Measurements from ENCODE around the gene TTC21B.

The TTC21B gene

DNA sequence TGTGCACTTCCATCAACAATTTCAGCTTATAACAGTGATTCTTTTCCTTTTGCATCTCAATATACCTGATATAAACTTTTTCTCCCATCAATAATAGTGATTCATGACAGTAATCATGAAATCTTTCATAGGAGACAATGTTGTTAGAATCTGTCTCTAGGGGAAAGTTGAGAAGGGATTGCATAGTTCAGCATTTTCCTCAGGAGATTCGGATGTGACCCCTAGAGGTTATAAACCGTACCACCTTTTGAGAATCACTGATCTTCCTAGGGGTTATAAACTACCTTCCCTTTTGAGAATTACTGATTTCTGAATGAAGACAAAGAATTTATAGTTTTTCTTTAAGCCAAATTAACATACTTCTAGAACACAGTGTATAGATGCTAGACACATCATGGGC lies 106.6 kb downstream of the TTC21B start:
- ChIA-PET POLR2A (interaction anchor here (1.6 kb wide), 1 partner anchor 12 kb away, joined by 3 read pairs; no protein-coding TSS in a partner anchor), CTCF (interaction anchor here (0.8 kb wide), 1 partner anchor 608 kb away, joined by 3 read pairs; the partner anchor contains the start of gene SCN2A)
- TF ChIP-seq ARNT (IDR thresholded peaks at IDR 0.05) (no peak), ZNF384 (IDR thresholded peaks at IDR 0.05) (no peak), FOXA1 (IDR thresholded peaks at IDR 0.05) (no peak), FOXM1 (IDR thresholded peaks at IDR 0.05; ENCODE audit: borderline replicate concordance) (no peak), ELF4 (IDR thresholded peaks at IDR 0.05) (no peak), CTBP1 (IDR thresholded peaks at IDR 0.05; ENCODE audit: borderline replicate concordance) (no peak), SP1 (IDR thresholded peaks at IDR 0.05) (no peak), BHLHE40 (IDR thresholded peaks at IDR 0.05; ENCODE audit: borderline replicate concordance) (no peak), FOXK2 (IDR thresholded peaks at IDR 0.05) (no peak), SUZ12 (IDR thresholded peaks at IDR 0.05) (no peak)
- DNase-seq (ENCODE audit: extremely low spot score) = peak; percentile 13

DNA sequence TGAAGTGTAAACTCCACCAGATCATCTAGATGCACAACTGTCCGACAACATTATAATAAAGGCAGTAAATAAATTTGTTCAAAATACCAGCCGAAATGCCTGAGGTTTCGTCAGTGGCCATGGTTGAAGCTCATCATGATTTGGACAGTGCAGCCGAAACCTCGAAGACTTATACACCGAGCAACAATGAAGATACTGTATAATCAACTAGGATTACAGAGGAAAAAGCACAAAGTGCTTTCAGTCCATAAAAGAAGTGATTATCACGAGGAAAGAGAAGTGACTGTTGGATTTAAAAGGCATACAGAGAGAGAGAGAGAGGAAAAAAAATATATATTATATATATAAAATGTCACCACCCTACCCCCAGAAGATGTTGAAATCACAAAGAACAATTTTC lies 107.5 kb downstream of the TTC21B start:
- no peak for TF ChIP-seq PKNOX1 (IDR thresholded peaks at IDR 0.05)
- no peak for TF ChIP-seq LEF1 (IDR thresholded peaks at IDR 0.05; ENCODE audit: borderline replicate concordance)
- TF ChIP-seq ARNT (IDR thresholded peaks at IDR 0.05) = no peak
- no peak for TF ChIP-seq ELF4 (IDR thresholded peaks at IDR 0.05)
- no peak for TF ChIP-seq FOXK2 (IDR thresholded peaks at IDR 0.05)
- TF ChIP-seq FOXM1 (IDR thresholded peaks at IDR 0.05; ENCODE audit: borderline replicate concordance) = no peak
- no peak for TF ChIP-seq TARDBP (IDR thresholded peaks at IDR 0.05)
- TF ChIP-seq SUZ12 (IDR thresholded peaks at IDR 0.05) = no peak
- no peak for TF ChIP-seq L3MBTL2 (conservative IDR thresholded peaks at IDR 0.05)
- TF ChIP-seq SP1 (IDR thresholded peaks at IDR 0.05) = no peak
- ChIA-PET POLR2A (no interaction called here), CTCF (interaction anchor here (0.8 kb wide), 1 partner anchor 607 kb away, joined by 3 read pairs; the partner anchor contains the start of gene SCN2A)
- no peak for DNase-seq (ENCODE audit: extremely low spot score)

GRCh38 chr2:165844216-165844615 lies 109.4 kb downstream of the TTC21B start:
- no peak for DNase-seq (ENCODE audit: extremely low spot score)
- TF ChIP-seq ELF4 (IDR thresholded peaks at IDR 0.05) (no peak), FOXK2 (IDR thresholded peaks at IDR 0.05) (no peak), LEF1 (IDR thresholded peaks at IDR 0.05; ENCODE audit: borderline replicate concordance) (no peak), HDGF (IDR thresholded peaks at IDR 0.05; ENCODE audit: borderline replicate concordance) (no peak), BHLHE40 (IDR thresholded peaks at IDR 0.05; ENCODE audit: borderline replicate concordance) (no peak), PKNOX1 (IDR thresholded peaks at IDR 0.05) (no peak), TARDBP (IDR thresholded peaks at IDR 0.05) (no peak), ZNF384 (IDR thresholded peaks at IDR 0.05) (no peak), NFRKB (IDR thresholded peaks at IDR 0.05) (no peak), L3MBTL2 (conservative IDR thresholded peaks at IDR 0.05) (no peak), FOXA1 (IDR thresholded peaks at IDR 0.05) (no peak), CTBP1 (IDR thresholded peaks at IDR 0.05; ENCODE audit: borderline replicate concordance) (no peak)
- ChIA-PET POLR2A (no interaction called here), CTCF (interaction anchor here (0.6 kb wide), 1 partner anchor 281 kb away, joined by 3 read pairs; no protein-coding TSS in a partner anchor)

GRCh38 chr2:165843351-165843750 lies 110.2 kb downstream of the TTC21B start:
- ChIA-PET POLR2A (no interaction called here), CTCF (interaction anchor here (0.6 kb wide), 1 partner anchor 280 kb away, joined by 3 read pairs; no protein-coding TSS in a partner anchor)
- TF ChIP-seq ZNF384 (IDR thresholded peaks at IDR 0.05) (no peak), SP1 (IDR thresholded peaks at IDR 0.05) (no peak), BHLHE40 (IDR thresholded peaks at IDR 0.05; ENCODE audit: borderline replicate concordance) (no peak), FOXM1 (IDR thresholded peaks at IDR 0.05; ENCODE audit: borderline replicate concordance) (no peak), L3MBTL2 (conservative IDR thresholded peaks at IDR 0.05) (no peak), PKNOX1 (IDR thresholded peaks at IDR 0.05) (no peak), SUZ12 (IDR thresholded peaks at IDR 0.05) (no peak), NFRKB (IDR thresholded peaks at IDR 0.05) (no peak), FOXK2 (IDR thresholded peaks at IDR 0.05) (no peak), HDGF (IDR thresholded peaks at IDR 0.05; ENCODE audit: borderline replicate concordance) (no peak), ELF4 (IDR thresholded peaks at IDR 0.05) (no peak), FOXA1 (IDR thresholded peaks at IDR 0.05) (no peak), ARNT (IDR thresholded peaks at IDR 0.05) (no peak), TARDBP (IDR thresholded peaks at IDR 0.05) (no peak), CTBP1 (IDR thresholded peaks at IDR 0.05; ENCODE audit: borderline replicate concordance) (no peak), LEF1 (IDR thresholded peaks at IDR 0.05; ENCODE audit: borderline replicate concordance) (no peak)
- DNase-seq (ENCODE audit: extremely low spot score) = no peak

DNA sequence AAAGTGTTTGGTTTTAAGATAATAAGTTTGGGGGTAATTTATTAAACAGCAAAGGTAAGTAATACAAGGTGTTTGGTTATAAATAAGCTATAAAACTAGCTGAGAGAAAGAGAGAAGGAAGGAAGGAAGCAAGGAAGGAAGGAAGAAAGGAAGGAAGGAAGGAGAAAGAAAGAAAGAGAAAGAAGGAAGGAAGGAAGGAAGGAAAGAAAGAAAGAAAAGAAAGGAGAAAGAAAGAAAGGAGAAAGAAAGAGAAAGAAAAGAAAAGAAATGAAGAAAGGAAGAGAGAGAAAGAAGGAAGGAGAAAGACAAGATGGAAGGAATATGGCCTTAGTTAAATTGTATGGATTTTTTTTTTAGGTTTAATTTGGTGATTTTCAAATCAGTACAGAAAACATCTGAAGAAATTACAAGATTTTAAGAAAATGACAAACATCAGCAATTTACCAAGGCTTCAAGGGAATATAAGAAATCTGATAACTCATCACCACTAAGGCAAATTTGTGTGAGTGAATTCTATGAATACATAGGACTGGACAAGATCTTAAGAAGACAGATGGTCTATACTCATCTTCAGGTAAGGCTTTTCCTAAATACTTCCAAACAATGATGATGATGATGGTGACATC lies 113.1 kb downstream of the TTC21B start:
- no peak for DNase-seq (ENCODE audit: extremely low spot score)
- ChIA-PET POLR2A (interaction anchor here (0.7 kb wide), 1 partner anchor 222 kb away, joined by 5 read pairs; no protein-coding TSS in a partner anchor), CTCF (no interaction called here)
- TF ChIP-seq BHLHE40 (IDR thresholded peaks at IDR 0.05; ENCODE audit: borderline replicate concordance) (no peak), LEF1 (IDR thresholded peaks at IDR 0.05; ENCODE audit: borderline replicate concordance) (no peak), CTBP1 (IDR thresholded peaks at IDR 0.05; ENCODE audit: borderline replicate concordance) (no peak), SP1 (IDR thresholded peaks at IDR 0.05) (no peak), PKNOX1 (IDR thresholded peaks at IDR 0.05) (no peak), HDGF (IDR thresholded peaks at IDR 0.05; ENCODE audit: borderline replicate concordance) (no peak), ARNT (IDR thresholded peaks at IDR 0.05) (no peak)
